ENCODE data around the gene PPP2R5B.

PPP2R5B gene

DNA sequence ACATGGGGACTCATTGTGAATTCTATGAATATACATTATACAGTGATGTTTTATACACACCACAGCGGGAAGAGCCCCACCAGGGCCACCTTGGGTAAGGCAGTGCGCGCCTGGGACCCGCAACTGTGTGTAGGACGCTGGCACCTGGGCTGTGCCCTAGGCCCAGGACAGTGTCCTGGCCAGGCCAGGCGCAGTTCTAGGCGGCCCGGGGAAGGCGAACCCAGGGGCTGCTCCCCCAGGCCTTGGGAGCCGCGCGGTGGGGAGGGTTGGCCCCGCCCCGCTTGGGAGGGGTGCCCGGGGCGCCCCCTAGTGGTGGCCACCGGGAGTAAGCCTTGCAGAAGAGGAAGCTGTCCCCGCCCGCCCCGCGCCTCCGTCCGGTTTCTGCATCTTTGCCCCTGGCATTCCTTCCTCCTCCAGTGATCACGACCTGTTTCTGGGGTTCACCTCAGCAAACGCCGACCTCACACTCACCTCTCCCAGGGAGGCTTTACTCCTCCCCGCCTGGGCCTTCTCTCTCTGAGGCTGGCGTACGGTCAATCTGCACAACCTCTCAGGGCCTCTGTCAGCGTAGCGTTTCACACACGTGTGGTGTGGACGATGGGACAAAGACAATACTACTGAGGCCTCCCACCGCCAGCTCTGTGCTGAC lies 36.6 kb upstream of the PPP2R5B start:
- POLR2A ChIA-PET, result interaction anchor here (0.6 to 1.0 kb wide), 4 partner anchors 11 to 109 kb away, joined by 3 to 7 read pairs (median 4); no protein-coding TSS in a partner anchor
- no peak overlapping the region for H3K27ac ChIP-seq (ENCODE audit: extremely low read depth, low read depth, low read length)
- CTCF ChIA-PET, result interaction anchor here (0.5 to 5.2 kb wide), 25 partner anchors 9 to 233 kb away, joined by 3 to 83 read pairs (median 3); partner anchors contain the start of gene EHD1
- no peaks in the 10 kb centered on the region for H3K9me3 ChIP-seq (ENCODE audit: control insufficient read depth, insufficient read depth, low read depth, low read length)
- H3K4me1 ChIP-seq (ENCODE audit: control insufficient read depth, insufficient read depth, low read length), result no peaks in the 10 kb centered on the region
- no peaks in the 10 kb centered on the region for H3K36me3 ChIP-seq (ENCODE audit: control insufficient read depth in 2 of 2, insufficient read depth in 1 of 2, low read length in 2 of 2)
- no peak overlapping the region for H3K4me3 ChIP-seq (ENCODE audit: low read depth, low read length)
- TF ChIP-seq ZBTB48 (tag by site-specific recombination; IDR thresholded peaks at IDR 0.05) (no peak), ZNF768 (tag by site-specific recombination; IDR thresholded peaks at IDR 0.05) (no peak), KLF1 (tag by site-specific recombination; IDR thresholded peaks at IDR 0.05) (peak; percentile 28; the same call in 1 of the 2 replicates), GLIS2 (tag by site-specific recombination; IDR thresholded peaks at IDR 0.05) (peak; percentile 80), ZNF585B (tag by site-specific recombination; IDR thresholded peaks at IDR 0.05) (no peak), GLIS1 (tag by site-specific recombination; IDR thresholded peaks at IDR 0.05) (peak; percentile 56), ZNF548 (tag by site-specific recombination; IDR thresholded peaks at IDR 0.05) (no peak), SP3 (tag by site-specific recombination; IDR thresholded peaks at IDR 0.05) (peak; percentile 46; the same call in 1 of the 2 replicates), ZNF791 (tag by site-specific recombination; IDR thresholded peaks at IDR 0.05) (no peak), ZNF223 (tag by site-specific recombination; IDR thresholded peaks at IDR 0.05) (no peak), ZBTB21 (tag by site-specific recombination; IDR thresholded peaks at IDR 0.05) (no peak), ZNF514 (tag by site-specific recombination; IDR thresholded peaks at IDR 0.05) (no peak), ZXDB (tag by site-specific recombination; IDR thresholded peaks at IDR 0.05) (peak; percentile 61), ZNF792 (tag by site-specific recombination; IDR thresholded peaks at IDR 0.05) (no peak), ZNF510 (tag by site-specific recombination; IDR thresholded peaks at IDR 0.05; ENCODE audit: insufficient replicate concordance) (no peak), ZNF830 (tag by site-specific recombination; IDR thresholded peaks at IDR 0.05; ENCODE audit: low read depth) (no peak), ZNF335 (tag by site-specific recombination; conservative IDR thresholded peaks at IDR 0.05) (peak; percentile 53), ZNF654 (tag by site-specific recombination; IDR thresholded peaks at IDR 0.05; ENCODE audit: low read depth) (no peak), ZNF658 (tag by site-specific recombination; IDR thresholded peaks at IDR 0.05) (no peak), GLI4 (tag by site-specific recombination; IDR thresholded peaks at IDR 0.05) (no peak), ZIC2 (tag by site-specific recombination; IDR thresholded peaks at IDR 0.05) (0 out of 2 replicates have a peak, but pooled peaks have one; percentile 10), ZNF24 (tag by site-specific recombination; IDR thresholded peaks at IDR 0.05) (0 out of 2 replicates have a peak, but pooled peaks have one; percentile 17), ZNF341 (tag by site-specific recombination; IDR thresholded peaks at IDR 0.05; ENCODE audit: low read depth) (0 out of 2 replicates have a peak, but pooled peaks have one; percentile 16), ZNF48 (tag by site-specific recombination; IDR thresholded peaks at IDR 0.05) (no peak)
- TF ChIP-seq, protein P1, sequence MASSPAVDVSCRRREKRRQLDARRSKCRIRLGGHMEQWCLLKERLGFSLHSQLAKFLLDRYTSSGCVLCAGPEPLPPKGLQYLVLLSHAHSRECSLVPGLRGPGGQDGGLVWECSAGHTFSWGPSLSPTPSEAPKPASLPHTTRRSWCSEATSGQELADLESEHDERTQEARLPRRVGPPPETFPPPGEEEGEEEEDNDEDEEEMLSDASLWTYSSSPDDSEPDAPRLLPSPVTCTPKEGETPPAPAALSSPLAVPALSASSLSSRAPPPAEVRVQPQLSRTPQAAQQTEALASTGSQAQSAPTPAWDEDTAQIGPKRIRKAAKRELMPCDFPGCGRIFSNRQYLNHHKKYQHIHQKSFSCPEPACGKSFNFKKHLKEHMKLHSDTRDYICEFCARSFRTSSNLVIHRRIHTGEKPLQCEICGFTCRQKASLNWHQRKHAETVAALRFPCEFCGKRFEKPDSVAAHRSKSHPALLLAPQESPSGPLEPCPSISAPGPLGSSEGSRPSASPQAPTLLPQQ (tag by site-specific recombination; IDR thresholded peaks at IDR 0.05), result no peak
- TF ChIP-seq, protein P2, sequence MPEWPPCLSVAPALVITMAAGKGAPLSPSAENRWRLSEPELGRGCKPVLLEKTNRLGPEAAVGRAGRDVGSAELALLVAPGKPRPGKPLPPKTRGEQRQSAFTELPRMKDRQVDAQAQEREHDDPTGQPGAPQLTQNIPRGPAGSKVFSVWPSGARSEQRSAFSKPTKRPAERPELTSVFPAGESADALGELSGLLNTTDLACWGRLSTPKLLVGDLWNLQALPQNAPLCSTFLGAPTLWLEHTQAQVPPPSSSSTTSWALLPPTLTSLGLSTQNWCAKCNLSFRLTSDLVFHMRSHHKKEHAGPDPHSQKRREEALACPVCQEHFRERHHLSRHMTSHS (tag by site-specific recombination; IDR thresholded peaks at IDR 0.05), result no peak
- TF ChIP-seq, protein P3, sequence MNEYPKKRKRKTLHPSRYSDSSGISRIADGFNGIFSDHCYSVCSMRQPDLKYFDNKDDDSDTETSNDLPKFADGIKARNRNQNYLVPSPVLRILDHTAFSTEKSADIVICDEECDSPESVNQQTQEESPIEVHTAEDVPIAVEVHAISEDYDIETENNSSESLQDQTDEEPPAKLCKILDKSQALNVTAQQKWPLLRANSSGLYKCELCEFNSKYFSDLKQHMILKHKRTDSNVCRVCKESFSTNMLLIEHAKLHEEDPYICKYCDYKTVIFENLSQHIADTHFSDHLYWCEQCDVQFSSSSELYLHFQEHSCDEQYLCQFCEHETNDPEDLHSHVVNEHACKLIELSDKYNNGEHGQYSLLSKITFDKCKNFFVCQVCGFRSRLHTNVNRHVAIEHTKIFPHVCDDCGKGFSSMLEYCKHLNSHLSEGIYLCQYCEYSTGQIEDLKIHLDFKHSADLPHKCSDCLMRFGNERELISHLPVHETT (tag by site-specific recombination; IDR thresholded peaks at IDR 0.05), result no peak
- TF ChIP-seq, protein P4, sequence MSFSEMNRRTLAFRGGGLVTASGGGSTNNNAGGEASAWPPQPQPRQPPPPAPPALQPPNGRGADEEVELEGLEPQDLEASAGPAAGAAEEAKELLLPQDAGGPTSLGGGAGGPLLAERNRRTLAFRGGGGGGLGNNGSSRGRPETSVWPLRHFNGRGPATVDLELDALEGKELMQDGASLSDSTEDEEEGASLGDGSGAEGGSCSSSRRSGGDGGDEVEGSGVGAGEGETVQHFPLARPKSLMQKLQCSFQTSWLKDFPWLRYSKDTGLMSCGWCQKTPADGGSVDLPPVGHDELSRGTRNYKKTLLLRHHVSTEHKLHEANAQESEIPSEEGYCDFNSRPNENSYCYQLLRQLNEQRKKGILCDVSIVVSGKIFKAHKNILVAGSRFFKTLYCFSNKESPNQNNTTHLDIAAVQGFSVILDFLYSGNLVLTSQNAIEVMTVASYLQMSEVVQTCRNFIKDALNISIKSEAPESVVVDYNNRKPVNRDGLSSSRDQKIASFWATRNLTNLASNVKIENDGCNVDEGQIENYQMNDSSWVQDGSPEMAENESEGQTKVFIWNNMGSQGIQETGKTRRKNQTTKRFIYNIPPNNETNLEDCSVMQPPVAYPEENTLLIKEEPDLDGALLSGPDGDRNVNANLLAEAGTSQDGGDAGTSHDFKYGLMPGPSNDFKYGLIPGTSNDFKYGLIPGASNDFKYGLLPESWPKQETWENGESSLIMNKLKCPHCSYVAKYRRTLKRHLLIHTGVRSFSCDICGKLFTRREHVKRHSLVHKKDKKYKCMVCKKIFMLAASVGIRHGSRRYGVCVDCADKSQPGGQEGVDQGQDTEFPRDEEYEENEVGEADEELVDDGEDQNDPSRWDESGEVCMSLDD (tag by site-specific recombination; IDR thresholded peaks at IDR 0.05), result no peak
- TF ChIP-seq, protein P5, sequence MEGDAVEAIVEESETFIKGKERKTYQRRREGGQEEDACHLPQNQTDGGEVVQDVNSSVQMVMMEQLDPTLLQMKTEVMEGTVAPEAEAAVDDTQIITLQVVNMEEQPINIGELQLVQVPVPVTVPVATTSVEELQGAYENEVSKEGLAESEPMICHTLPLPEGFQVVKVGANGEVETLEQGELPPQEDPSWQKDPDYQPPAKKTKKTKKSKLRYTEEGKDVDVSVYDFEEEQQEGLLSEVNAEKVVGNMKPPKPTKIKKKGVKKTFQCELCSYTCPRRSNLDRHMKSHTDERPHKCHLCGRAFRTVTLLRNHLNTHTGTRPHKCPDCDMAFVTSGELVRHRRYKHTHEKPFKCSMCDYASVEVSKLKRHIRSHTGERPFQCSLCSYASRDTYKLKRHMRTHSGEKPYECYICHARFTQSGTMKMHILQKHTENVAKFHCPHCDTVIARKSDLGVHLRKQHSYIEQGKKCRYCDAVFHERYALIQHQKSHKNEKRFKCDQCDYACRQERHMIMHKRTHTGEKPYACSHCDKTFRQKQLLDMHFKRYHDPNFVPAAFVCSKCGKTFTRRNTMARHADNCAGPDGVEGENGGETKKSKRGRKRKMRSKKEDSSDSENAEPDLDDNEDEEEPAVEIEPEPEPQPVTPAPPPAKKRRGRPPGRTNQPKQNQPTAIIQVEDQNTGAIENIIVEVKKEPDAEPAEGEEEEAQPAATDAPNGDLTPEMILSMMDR (tag by site-specific recombination; IDR thresholded peaks at IDR 0.05), result peak; percentile 84
- TF ChIP-seq, protein P6, sequence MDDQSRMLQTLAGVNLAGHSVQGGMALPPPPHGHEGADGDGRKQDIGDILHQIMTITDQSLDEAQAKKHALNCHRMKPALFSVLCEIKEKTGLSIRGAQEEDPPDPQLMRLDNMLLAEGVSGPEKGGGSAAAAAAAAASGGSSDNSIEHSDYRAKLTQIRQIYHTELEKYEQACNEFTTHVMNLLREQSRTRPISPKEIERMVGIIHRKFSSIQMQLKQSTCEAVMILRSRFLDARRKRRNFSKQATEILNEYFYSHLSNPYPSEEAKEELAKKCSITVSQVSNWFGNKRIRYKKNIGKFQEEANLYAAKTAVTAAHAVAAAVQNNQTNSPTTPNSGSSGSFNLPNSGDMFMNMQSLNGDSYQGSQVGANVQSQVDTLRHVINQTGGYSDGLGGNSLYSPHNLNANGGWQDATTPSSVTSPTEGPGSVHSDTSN (CRISPR knock-in tag; IDR thresholded peaks at IDR 0.05), result no peak

Measured in HEK293 (cell line).